Transverse colon (tissue), 3 donors: ENCODE measurements around the gene C4B.

Experiments
- EP300 ChIP-seq: sonication (generic); formaldehyde crosslinking; IDR thresholded peaks from one replicate; pipeline ENCODE4 v1.6.1; 2017; ENCODE audit warnings: antibody characterized with exemption, low read depth
- POLR2A ChIP-seq: fragments of 450-650 bp; IDR thresholded peaks from one replicate; pipeline ENCODE4 v1.6.1; 2016; ENCODE audit warnings: antibody characterized with exemption, mild to moderate bottlenecking, moderate library complexity
- TF ChIP-seq, protein P1 (sequence below), 5 experiments: fragments of 200-600 bp in 3 of 5; fragments of 450-650 bp in 2 of 5; sonication (generic) in 3 of 5; IDR thresholded peaks; 1 replicate in 2 of 5; 2 replicates in 3 of 5; pipeline ENCODE4 v1.5.1; 2016 to 2017; ENCODE audit warnings: antibody characterized with exemption in 5 of 5, inconsistent platforms in 3 of 5, mild to moderate bottlenecking in 2 of 5, moderate library complexity in 1 of 5

DNA sequence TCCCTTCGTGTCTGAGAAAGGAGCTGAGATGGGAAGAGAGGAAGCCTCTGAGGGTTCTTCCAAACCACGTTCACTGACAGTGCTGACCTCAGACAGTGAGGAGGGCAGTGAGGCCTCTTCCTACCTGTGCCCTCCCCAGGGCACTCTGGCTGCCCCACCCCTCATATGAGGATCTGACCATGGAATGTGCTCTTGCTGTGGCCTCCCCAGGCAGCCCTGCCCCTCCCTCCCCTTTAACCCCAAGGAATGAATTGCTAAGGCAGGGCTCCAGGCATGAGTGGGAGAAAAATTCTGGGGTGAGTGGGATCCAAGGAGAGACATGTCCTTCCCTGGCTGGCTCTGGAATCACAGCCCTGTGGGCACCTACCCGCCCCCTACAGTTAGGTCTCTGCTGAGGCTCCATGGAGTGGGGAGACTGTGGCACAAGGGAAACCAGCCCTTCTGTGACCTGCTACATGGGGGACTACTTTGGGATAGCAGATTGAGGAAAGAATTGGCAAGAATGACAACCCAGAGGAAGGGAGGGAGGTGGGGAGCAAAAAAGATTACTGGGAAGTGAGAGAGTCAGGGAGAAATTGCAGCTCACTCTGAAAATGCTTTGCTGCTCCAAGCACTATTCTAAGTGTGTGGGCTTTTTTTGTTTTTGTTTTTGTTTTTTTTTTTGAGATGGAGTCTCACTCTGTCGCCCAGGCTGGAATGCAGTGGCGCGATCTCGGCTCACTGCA, 65.1 kb downstream of the C4B start:
- TF ChIP-seq, protein P1, sequence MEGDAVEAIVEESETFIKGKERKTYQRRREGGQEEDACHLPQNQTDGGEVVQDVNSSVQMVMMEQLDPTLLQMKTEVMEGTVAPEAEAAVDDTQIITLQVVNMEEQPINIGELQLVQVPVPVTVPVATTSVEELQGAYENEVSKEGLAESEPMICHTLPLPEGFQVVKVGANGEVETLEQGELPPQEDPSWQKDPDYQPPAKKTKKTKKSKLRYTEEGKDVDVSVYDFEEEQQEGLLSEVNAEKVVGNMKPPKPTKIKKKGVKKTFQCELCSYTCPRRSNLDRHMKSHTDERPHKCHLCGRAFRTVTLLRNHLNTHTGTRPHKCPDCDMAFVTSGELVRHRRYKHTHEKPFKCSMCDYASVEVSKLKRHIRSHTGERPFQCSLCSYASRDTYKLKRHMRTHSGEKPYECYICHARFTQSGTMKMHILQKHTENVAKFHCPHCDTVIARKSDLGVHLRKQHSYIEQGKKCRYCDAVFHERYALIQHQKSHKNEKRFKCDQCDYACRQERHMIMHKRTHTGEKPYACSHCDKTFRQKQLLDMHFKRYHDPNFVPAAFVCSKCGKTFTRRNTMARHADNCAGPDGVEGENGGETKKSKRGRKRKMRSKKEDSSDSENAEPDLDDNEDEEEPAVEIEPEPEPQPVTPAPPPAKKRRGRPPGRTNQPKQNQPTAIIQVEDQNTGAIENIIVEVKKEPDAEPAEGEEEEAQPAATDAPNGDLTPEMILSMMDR (IDR thresholded peaks at IDR 0.05): no peak
- no peak for TF ChIP-seq EP300
- TF ChIP-seq POLR2A: no peak
